Activated CD8-positive, alpha-beta memory T cell treated with anti-CD3 and anti-CD28 coated beads, Interleukin-2, amount 50 U/mL, for 4 hours (primary cell): ENCODE results near the gene SEMA5A.

Source experiments
- DNase-seq: peaks from one replicate; pipeline ENCODE4 v3.0.0-alpha.2; 2020

SEMA5A gene

DNA sequence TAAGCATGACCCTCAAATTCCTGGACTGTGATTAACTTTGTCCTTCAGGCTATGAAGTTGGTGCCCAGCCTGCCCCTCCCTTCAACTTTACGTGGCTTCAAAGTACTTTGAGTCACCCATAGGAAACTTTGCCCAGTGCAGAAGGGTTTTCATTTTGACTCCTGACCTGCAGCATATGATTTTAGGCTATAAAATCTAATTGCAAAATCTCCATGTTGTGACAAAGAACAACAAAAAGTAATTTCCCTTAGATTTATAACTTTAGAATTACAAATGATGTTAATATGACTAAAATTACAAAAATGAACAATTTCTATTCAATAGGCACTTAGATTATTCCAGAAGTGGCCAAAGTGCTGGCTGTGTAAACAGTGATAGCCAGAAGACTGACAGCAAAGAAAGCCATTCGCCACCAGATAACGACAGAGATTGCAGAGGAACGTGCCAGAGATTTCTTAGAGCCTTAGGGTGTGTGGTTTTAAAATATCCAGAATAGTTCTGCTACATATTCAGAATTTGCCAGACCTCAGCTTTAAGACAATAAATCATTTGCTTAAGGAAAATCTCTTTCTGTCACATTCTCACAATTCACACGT, 197.4 kb downstream of the SEMA5A start:
- no peak for DNase-seq

DNA sequence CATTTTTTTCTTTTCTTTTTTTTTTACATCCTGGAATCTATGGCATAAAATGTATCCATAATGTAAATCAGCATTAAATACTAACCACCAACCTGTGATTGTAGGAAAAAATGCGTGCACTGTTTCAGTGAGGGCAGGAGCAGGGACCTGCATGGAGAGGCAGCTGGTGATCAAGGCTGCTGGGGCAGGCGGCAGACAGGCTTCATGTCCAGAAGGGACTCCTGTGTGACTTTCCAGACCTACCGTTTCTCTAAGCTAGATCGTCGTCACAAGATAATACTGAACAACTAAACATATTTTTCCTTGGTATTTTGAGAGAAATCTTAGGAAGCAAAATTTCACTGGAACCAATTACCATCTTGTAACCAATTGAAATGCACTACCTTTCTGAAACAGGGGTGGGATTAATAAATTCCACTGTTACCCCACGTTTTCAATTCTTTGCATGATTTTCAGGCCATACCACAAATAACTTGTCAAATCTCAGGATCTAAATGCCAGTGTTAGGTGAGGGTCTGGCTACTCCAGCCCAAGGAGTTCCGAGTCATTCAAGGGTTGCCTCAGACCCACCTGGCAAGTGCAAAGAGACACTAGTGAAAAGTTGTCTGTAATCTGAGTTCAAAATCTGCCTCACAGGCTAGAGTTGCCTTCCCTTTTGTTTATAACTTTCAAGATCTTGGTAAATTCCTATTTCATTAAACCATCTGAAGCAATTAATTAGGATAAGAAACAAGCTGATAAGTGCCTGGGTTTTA, 198.2 kb downstream of the SEMA5A start:
- DNase-seq, result no peak

DNA sequence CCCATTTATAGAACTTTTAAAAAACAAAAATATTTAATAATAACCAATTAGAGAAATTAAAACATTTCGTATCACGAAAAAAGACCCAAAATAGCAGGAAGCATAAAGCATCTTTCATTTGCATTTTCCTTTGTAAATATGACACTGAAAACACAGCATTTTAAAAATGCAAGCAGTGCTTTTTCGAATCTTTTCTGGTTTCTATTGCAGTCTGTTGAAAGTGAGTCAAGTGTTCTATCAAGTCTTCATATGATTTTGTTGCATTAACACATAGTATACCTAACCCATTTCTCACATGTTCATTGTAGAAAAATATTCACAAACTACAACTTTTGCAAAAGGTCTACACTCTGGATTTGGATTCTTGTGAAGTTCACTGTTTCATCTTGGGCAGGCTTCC, 198.8 kb downstream of the SEMA5A start:
- no peak for DNase-seq

DNA sequence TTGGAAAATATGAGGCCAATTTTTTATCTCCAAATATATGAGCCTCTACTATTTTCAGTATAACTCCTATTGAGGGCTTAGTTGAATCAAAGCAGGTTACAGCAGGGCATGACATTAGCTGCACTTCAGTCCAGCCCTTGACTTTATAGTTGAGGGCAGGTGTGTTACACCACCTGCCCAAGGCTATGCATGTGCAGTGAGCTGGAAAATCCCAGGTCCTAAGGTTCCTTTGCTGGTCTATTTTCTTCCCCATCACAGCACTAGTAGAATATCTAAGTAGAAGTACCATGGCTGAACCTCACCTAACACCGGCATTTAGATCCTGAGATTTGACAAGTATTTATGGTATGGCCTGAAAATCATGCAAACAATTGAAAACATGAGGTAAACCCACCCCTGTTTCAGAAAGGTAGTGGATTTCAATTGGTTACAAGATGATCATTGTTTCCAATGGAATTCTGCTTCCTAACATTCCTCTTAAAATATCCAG, 201.1 kb downstream of the SEMA5A start:
- no peak for DNase-seq

DNA sequence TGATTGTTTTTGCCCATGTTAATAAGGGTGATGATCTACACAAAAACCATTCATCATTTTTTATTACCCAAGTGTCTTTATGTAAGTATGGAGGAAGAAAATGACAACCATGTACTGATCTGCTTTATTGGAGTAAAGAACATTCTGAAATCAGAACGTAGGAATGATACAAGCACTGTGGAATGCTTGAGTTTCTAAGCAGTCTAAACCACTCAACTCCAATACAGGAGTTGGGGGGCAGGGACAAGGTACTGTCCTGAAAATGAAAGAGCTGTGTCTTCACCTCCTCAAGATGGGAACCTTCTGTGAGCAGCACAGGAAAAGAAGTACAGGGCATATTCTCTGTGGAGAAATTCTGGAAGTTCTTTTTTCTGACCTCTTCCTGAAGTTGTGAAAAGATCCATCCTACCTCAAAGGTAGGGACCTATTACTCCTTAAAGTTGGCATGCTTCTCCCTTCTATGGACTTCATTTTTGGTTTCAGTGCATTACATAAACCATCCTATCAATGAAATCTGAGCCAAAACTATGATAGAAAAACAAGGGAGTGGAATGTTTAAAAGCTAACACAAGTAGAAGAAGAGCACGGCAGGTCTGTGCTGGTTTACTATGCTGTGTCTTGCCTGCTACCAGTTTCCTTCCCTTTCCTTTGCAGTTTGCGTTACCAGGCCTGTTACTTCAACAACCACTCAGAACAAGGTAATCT, 202.6 kb downstream of the SEMA5A start:
- DNase-seq, result no peak

DNA sequence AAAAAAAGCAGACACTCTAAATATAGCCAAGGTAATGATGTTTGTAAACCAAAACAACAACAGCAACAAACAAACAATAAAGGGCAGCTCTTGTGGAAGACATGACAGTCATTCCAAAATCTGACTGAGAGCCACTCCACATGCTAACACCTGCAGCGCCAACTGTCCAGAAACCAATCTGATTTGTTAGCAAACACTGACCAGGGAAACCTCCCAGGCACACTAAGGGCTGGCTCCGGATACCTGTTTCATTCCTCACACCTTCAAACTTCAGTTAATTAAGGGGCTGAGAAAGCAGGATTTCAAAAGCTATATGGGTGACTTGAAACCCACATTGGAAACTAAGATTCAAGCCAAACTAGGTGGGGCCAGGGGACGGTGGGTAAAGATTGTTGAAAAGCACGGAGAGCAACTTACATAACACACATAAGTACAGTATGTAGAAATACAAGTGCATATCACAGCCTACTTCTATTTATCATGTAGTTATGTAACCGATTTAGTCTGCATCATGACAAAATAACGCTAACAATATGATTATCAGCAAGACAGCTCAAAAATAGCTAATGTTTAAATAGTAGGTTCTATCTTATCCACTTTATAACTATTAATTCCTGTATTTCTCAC, 203.6 kb downstream of the SEMA5A start:
- no peak for DNase-seq

DNA sequence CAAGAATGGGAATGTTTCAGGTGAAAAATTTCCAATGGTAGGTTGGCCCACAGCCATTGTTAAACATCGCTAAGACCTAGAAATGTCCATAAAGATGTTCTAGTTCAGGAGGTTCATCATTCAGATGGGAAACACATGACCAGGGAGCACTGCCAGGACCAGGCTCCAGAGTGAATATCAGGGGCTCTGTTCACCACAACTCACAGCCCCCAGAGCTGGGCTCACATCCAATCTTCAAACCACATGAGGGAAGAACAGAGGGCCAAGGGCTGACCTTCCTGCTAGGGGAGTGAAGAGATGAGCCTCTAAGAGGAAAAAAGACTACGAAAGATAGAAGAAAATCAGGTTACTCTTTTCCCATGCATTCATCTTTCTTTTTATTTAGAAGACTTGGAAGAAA, 205.8 kb downstream of the SEMA5A start:
- no peak for DNase-seq

DNA sequence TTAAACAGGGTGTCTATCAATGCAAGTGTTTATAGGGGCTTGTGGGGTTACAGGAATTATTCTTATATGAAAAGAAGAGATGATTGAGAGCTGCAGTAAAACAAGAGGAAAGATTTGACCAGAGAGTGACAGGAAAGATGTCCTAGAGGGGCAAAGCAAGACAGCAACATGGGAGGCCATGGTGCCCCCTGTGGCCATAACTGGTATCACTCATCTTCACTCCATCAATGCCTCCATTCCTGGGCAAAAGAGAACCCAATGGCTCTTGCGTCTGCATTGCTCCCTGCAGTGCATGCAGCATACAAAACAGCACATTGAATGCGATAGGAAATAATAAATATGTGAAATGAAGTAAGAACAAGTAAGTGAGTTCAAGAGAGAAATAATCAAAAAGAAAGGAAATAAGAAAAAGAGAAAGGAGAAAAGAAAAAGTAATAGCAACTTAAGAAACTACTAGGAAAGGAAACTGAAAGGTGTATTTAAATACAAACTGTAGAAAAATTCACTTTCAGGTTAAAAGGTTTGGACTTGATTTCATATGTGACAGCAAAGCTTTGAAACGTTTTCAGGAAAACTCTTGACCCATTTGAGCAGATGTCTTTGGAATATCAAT, 206.6 kb downstream of the SEMA5A start:
- DNase-seq, result no peak

DNA sequence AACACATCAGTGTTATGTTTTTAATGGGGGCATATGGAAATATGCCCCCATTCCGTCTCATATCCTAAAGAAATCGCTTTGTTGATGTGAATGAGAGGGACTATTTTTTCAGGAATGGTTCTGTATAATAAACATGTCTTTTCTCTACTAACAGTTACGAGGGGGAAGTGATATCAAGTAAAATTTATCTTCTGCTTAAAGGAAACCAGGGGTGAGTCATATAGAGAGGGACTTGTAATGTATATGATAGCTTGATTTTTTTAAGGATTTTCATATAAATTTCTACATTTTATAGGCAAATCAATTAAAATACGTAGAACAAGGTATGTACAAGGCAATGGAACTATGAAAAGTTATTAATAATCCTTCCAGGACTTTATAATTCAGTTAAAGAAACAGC, 207.1 kb downstream of the SEMA5A start:
- DNase-seq, result no peak

DNA sequence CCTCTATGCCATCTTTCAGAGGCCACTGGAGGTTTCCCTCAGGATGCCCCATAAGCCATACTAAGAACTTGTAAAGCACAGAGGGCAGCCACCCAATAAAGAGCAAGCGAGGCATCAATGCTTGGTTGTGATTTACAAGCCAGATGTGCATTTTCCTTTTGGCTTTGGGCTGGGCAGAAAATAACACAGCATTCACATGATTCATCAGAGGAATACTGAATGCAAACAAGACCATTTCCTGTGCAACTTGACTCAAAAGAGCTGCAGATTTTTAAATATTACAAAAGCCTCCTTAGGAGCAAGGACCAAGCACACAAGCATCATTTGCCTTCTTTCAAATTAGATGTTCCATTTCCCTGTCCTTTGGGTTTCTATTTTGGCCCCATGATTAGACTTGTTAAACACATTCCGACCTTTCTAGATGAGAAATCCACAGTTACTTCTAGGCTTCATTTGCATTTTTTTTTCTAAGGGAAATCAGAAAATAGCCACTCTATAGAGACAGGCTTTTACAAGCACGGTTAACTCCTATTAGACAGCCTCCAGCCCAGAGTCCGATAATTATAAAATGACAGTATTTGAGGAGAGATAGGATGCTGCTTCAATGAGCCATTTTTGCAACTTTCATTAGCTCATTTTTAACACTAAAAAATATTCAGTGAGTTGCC, 207.8 kb downstream of the SEMA5A start:
- DNase-seq, result no peak

DNA sequence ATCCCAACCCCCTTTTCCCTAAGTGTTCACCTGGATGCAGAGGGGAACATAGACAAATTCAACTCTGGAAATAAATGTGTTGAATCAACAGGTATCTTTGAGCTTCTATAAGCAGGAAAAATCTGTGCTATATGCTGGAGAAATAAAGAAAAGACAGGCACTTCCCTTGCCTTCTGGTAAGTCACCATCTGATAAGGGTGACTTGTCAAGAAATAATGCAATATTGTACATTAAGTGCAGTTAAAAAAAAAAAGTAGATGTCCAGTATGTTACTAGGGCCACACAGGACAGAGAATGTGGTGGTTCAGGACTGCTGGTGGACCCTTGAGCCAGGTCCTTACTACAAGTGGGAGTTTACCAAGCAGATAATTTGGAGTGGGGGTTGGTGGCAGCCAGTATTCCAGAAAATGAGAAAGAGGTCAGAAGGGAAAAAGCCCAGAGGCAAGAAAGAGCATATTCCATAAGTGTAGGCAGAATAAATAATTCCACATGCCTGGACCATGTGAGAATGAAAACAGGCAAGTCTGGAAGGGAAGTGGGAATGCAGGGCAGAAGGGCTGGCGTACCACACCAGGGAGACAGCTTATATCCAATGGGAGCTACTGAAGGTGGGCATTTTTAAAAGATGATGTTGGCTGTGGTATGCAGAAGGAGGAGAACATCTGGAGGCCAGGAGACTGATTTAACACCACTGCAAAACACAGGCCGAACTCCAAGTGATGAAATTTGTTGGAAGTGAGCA, 209.9 kb downstream of the SEMA5A start:
- no peak for DNase-seq

DNA sequence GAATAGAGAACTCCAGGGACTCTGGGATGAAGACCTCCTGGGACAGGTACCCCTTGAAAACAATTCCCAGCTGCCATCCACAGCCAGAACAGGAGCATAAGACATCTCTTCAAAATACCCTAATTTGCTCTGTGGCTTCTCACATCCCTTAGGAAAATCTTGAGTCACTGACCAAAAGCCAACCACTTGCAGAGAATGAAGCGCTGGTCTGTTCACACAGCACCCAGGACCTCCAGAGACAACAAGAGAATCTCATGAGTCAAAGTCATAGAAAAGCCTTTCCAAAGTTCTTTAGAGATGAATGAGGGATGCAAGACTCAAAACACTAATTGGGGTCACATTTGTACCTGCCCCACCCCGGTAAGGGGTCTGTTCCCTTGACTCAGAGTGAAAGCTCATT, 210.6 kb downstream of the SEMA5A start:
- DNase-seq, result no peak

DNA sequence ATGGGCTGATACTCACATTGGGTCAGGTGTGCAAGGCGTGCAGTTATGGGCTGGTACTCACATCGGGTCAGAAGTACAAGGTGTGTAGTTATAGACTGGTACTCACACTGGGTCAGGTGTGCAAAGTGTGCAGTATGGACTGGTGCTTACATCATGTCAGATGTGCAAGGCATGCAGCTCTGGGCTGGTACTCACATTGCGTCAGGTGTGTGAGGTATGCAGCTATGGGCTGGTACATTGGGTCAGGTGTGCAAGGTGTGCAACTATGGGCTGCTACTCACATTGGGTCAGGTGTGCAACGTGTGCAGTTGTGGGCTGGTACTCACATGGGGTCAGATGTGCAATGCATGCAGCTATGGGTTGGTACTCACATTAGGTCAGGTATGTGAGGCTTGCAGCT, 213.8 kb downstream of the SEMA5A start:
- no peak for DNase-seq

DNA sequence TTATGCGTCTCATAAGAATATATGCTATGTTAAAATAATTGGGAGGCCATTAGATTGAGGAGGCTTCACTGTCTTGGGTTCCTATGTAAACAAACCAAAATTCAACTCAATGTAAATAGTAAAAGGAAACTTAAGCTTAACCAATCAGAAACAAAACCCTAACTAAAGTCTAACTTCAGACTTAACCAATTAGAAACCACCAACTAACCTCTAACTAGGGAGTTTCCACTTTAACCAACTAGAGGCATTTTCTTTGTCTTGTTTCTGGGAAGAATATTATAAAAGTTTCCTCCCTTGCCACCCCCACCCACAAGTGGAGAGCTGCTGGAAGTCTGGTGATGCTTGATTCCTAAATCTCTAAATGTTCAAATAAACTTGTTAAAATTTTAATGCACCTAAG, 214.5 kb downstream of the SEMA5A start:
- DNase-seq, result no peak

DNA sequence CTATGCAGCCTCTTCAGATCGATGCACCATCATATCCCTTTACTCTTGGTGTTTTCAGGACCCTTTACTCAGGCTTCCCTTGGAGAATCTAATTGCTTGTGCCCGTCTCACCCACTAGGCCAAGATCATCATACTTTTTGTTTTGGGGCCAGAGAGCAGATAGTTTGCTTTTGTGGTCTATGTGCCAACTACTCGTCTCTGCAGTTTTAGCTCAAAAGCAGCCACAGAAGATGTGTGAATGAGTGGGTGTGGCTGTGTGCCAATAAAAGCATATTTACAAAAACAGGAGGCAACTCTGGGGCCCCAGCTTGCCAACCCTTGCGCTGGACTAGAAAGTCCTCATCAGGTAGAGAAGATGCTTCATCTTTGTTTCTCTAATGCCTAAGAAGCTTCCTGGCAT, 216.8 kb downstream of the SEMA5A start:
- no peak for DNase-seq

DNA sequence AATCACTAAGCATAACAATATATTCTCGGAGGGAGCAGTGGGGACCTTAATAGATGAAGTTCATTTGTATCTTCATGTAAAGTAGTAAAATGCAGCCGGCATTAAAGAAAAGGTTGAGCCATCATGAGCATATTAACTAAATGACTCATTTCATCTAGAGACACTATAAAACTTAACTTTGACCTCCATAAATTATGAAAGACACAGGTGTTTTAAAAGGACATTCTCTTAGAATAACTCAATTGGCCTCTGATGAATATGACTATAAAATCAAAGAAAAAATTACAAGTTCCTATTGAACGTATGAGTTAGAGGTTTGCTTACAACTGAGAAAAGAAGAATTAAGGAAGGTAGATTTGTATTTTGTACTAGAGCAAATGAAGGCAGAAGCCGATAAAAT, 220.3 kb downstream of the SEMA5A start:
- no peak for DNase-seq

DNA sequence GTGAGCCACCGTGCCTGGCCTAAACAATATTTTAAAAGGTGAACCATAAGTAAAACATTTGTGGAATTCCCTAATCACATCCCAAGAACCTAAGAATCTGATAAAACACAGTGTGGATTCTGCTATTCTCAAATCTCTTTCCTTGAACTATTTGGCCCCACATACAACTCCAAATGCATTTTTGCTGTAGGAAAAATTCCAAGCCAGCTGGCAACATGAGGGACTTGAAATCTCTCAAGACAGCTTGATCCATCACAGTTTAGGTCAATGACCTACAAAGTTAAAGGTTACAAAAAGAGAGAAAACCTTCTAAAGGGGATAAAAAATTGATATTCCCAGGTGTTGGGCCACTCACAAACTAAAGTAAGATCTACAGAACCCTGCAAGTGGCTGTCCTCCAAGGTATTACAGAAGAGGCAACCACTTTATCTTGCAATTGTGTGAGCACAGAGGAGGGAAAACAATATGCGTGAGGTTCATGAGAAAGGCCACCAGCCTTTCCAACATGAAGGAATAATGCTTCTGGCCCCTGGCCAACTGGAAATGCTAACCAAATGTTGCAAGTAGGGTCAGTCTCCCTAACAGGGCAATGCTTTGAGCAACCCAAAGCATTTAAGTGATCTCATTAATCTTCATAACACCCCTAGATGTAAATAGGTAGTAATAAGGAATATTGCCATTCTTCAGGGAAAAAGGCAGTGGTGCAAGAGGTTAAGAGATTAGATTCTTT, 221.4 kb downstream of the SEMA5A start:
- DNase-seq, result no peak

DNA sequence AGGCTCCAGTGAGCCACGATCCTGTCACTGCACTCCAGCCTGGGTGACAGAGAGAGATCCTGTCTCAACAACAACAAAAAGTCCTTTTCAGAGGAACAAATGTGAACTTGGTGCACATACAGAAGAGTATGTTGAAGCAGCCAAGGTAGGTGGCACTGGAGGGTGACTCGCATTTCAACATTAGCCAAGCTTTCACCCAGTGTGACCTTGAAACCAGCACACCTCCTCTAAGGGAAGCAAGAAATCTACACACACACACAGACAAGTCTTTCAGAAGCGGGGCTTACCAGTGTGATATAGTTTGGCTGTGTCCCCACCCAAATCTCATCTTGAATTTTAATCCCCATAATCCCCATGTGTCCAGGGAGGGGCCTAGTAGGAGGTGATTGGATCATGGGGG, 225.2 kb downstream of the SEMA5A start:
- DNase-seq, result no peak

DNA sequence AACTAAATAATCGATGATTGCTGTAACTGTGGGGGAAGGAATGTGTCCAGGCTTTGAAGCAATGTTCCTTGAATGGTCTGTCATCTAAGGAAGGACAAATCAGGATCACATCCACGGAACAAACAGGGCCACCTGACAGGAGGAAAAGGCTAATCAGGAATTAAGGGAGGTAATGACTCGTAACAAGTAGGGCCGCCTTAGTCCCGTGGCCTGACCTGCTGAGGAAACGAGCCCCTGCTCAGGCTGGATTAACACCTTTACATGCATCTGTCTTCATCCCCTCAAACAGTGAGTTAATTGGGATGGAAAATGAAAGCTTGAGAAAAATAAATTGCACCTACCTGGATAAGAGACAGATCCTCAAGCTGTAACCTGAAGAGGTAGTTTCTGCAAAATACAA, 227.8 kb downstream of the SEMA5A start:
- DNase-seq, result no peak

DNA sequence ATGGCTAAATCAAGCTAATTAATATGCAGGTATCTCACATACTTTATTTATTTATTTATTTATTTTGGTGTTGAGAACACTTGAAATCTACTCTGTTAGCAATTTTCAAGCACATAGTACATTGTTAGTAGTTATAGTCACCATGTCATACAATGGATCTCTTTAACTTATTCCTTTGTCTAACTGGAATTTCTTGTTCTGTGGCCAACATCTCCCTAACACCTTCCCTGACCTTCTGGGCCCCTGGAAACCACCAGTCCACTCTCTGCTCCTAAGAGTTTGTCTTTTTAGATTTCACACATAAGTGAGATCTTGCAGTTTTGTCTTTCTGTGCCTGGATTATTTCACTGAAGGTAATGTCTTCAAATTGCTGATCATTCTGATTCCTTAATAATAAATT, 229.1 kb downstream of the SEMA5A start:
- no peak for DNase-seq

DNA sequence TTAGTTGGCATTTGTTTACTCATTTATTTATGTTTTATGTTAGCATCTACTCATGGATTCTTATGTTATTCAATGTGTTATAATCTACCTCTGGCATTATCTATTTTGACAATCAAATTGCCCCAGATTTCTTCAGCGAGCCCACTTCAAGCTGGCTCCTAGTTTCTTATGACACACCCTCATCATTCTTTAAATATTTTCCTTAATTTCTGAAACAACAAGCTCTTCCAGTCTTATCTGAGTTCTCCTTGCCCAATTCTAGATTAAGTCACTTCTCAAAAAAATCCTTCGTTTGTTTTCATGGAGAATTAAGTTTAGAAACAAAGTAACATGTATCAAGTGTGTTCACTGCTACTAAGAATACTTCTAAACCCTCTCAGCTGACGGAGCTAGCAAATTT, 229.8 kb downstream of the SEMA5A start:
- no peak for DNase-seq
